GM12878 (cell line): ENCODE results near the gene AKT1. TPM values are rescaled to one million over a fixed set of nuclear protein-coding genes. Genes with fewer than 3 reads are reported as not detected.
A peak's percentile ranks its signal among the peaks of the same experiment; 100 is the strongest.

Source experiments
- ATAC-seq: fragments of 200-7000 bp; cut with Tn5 transposase; 3 replicates; pipeline ENCODE4 v1.9.1; 2020; ENCODE audit warnings: mild to moderate bottlenecking, moderate library complexity
- BruUV-seq: library from RNA; stranded (reverse); fragments of 400-500 nt; replicated peaks from 2 replicates; lab custom pipeline; 2021; lab: Mats Ljungman, UMichigan
- CTCF ChIA-PET: fragments of 300-600 bp; sonication (Branson Sonifier 250); formaldehyde crosslinking; extraction: SDS; loops from one replicate; lab custom pipeline; 2021; ENCODE audit warnings: inconsistent platforms; lab: Yijun Ruan, JAX
- POLR2A ChIA-PET: fragments of 350-600 bp; formaldehyde crosslinking; extraction: SDS; loops from one replicate; lab custom pipeline; 2021; ENCODE audit warnings: inconsistent platforms; lab: Charles Lee
- RAD21 ChIA-PET: fragments of 300-600 bp; sonication (Branson Sonifier 250); formaldehyde crosslinking; loops from one replicate; lab custom pipeline; 2023; ENCODE audit warnings: antibody characterized with exemption; ENCODE audit not compliant: unreplicated experiment; lab: Charles Lee
- SMC1A ChIA-PET: fragments of 300-600 bp; sonication (Branson Sonifier 250); formaldehyde crosslinking; loops from one replicate; lab custom pipeline; 2023; ENCODE audit not compliant: unreplicated experiment, uncharacterized antibody; lab: Charles Lee
- DNase-seq: peaks from one replicate; pipeline ENCODE4 v3.0.0-alpha.2; 2011; ENCODE audit warnings: low read depth, low spot score
- FAIRE-seq: peaks from 3 replicates; lab custom pipeline; 2011; peaks lifted over from hg19 to GRCh38; lab: Jason Lieb, UNC
- H2AFZ ChIP-seq: 2 replicates; pipeline ENCODE4 v1.6.0; 2011; ENCODE audit warnings: low read depth, low read length, control low read depth; ENCODE audit not compliant: control insufficient read depth
- H3K27ac ChIP-seq: 2 replicates; pipeline ENCODE4 v1.5.1; 2011; ENCODE audit warnings: control low read depth; ENCODE audit not compliant: control insufficient read depth, insufficient read depth
- H3K27me3 ChIP-seq, 2 experiments: replicated peaks in 1 of 2; 2 replicates each; pipeline versions ENCODE4 v1.6.0 to v1.6.1; 2011; ENCODE audit warnings: low read length in 1 of 2; ENCODE audit not compliant: control insufficient read depth in 2 of 2, insufficient read depth in 2 of 2
- H3K36me3 ChIP-seq, 2 experiments: 2 replicates each; pipeline ENCODE4 v1.5.1; 2011; ENCODE audit warnings: low read length in 1 of 2; ENCODE audit not compliant: control insufficient read depth in 2 of 2, insufficient read depth in 2 of 2
- H3K4me1 ChIP-seq: 2 replicates; pipeline ENCODE4 v1.6.1; 2011; ENCODE audit warnings: mild to moderate bottlenecking, low read length, moderate library complexity, mixed read lengths; ENCODE audit not compliant: control insufficient read depth, insufficient read depth
- H3K4me2 ChIP-seq: 2 replicates; pipeline ENCODE4 v1.6.0; 2011; ENCODE audit warnings: control low read depth; ENCODE audit not compliant: control insufficient read depth, insufficient read depth
- H3K4me3 ChIP-seq: fragments of 200-600 bp; sonication (generic); 2 replicates; pipeline ENCODE4 v1.5.1; 2016
- H3K79me2 ChIP-seq: 2 replicates; pipeline ENCODE4 v1.6.0; 2011; ENCODE audit warnings: low read length; ENCODE audit not compliant: control insufficient read depth, insufficient read depth
- H3K9ac ChIP-seq: 2 replicates; pipeline ENCODE4 v1.8.0; 2011; ENCODE audit warnings: low read length, control low read depth, mixed read lengths; ENCODE audit not compliant: control insufficient read depth, insufficient read depth
- H3K9me3 ChIP-seq: replicated peaks from 3 replicates; pipeline ENCODE4 v1.5.1; 2011; ENCODE audit warnings: mild to moderate bottlenecking, low read length; ENCODE audit not compliant: control insufficient read depth, insufficient read depth
- H4K20me1 ChIP-seq: 2 replicates; pipeline ENCODE4 v1.6.0; 2011; ENCODE audit not compliant: control insufficient read depth, insufficient read depth
- ATF3 ChIP-seq: IDR thresholded peaks from 2 replicates; pipeline ENCODE4 v1.6.1; 2011; ENCODE audit warnings: low read depth, mild to moderate bottlenecking, low read length, moderate library complexity, borderline replicate concordance; ENCODE audit errors: extremely low read depth
- E2F8 ChIP-seq: fragments of 450-650 bp; IDR thresholded peaks from 2 replicates; pipeline ENCODE4 v1.6.1; 2018; ENCODE audit warnings: mild to moderate bottlenecking, low read depth, moderate library complexity; ENCODE audit not compliant: partially characterized antibody
- E4F1 ChIP-seq: fragments of 450-650 bp; IDR thresholded peaks from 2 replicates; pipeline ENCODE4 v1.6.1; 2018; ENCODE audit warnings: borderline replicate concordance, mild to moderate bottlenecking; ENCODE audit not compliant: partially characterized antibody
- GATAD2B ChIP-seq: fragments of 450-650 bp; conservative IDR thresholded peaks from 2 replicates; pipeline ENCODE4 v1.6.1; 2017; ENCODE audit warnings: low read depth, mild to moderate bottlenecking, moderate library complexity
- JUND ChIP-seq: IDR thresholded peaks from 2 replicates; pipeline ENCODE4 v1.6.1; 2012; ENCODE audit warnings: low read depth, mild to moderate bottlenecking, low read length, improper control_type of control experiment, moderate library complexity
- MXI1 ChIP-seq: fragments of 150-350 bp; IDR thresholded peaks from 2 replicates; pipeline ENCODE4 v1.6.1; 2011; ENCODE audit warnings: low read depth, mild to moderate bottlenecking, inconsistent platforms, low read length, improper control_type of control experiment
- RAD21 ChIP-seq: IDR thresholded peaks from 2 replicates; pipeline ENCODE4 v1.6.1; 2011; ENCODE audit warnings: mild to moderate bottlenecking, low read depth, low read length, moderate library complexity; ENCODE audit not compliant: insufficient read depth
- RAD51 ChIP-seq: fragments of 450-650 bp; IDR thresholded peaks from 2 replicates; pipeline ENCODE4 v1.6.1; 2016; ENCODE audit warnings: moderate library complexity, mild to moderate bottlenecking, inconsistent platforms
- RELA ChIP-seq: fragments of 450-650 bp; IDR thresholded peaks from 2 replicates; pipeline ENCODE4 v1.8.0; 2014; ENCODE audit warnings: borderline replicate concordance; ENCODE audit not compliant: partially characterized antibody
- SIN3A ChIP-seq: IDR thresholded peaks from 2 replicates; pipeline ENCODE4 v1.6.1; 2012; ENCODE audit warnings: low read depth, low read length, improper control_type of control experiment
- SMARCA5 ChIP-seq: fragments of 450-650 bp; IDR thresholded peaks from 2 replicates; pipeline ENCODE4 v1.6.1; 2017; ENCODE audit warnings: mild to moderate bottlenecking
- SP1 ChIP-seq: IDR thresholded peaks from one replicate; pipeline ENCODE4 v1.6.1; 2011; ENCODE audit warnings: low read depth, low read length
- STAT1 ChIP-seq: fragments of 450-650 bp; conservative IDR thresholded peaks from 2 replicates; pipeline ENCODE4 v1.6.1; 2014; ENCODE audit warnings: antibody characterized with exemption, mild to moderate bottlenecking
- TCF12 ChIP-seq: IDR thresholded peaks from 2 replicates; pipeline ENCODE4 v1.6.1; 2011; ENCODE audit warnings: low read depth, mild to moderate bottlenecking, low read length
- TCF3 ChIP-seq: IDR thresholded peaks from 2 replicates; pipeline ENCODE4 v1.6.1; 2012; ENCODE audit warnings: low read depth, mild to moderate bottlenecking, low read length, borderline replicate concordance; ENCODE audit not compliant: insufficient read depth
- WRNIP1 ChIP-seq: IDR thresholded peaks from 2 replicates; pipeline ENCODE4 v1.6.1; 2011; ENCODE audit warnings: low read depth, low read length, improper control_type of control experiment, borderline replicate concordance
- ZBED1 ChIP-seq: IDR thresholded peaks from 2 replicates; pipeline ENCODE4 v1.6.1; 2016; ENCODE audit warnings: borderline replicate concordance
- WGBS: methylation state at CpG from one replicate; pipeline ENCODE4 v1.1.6; 2016; ENCODE audit warnings: low lambda C conversion rate; ENCODE audit not compliant: insufficient replicate concordance, insufficient coverage; ENCODE audit errors: missing lambda C conversion rate; 5-methylcytosine and 5-hydroxymethylcytosine counted together
- in situ Hi-C: fragments of 300-500 bp; cut with MboI; formaldehyde crosslinking; loops from 9 replicates; pipeline ENCODE4 v1.14.3; 2018; ENCODE audit warnings: mixed read lengths
- intact Hi-C: fragments of 100-400 bp; cut with micrococcal nuclease; formaldehyde crosslinking; loops from one replicate; pipeline ENCODE4 v1.14.2; 2022; ENCODE audit not compliant: unreplicated experiment
- polyA plus RNA-seq, 11 experiments: library from polyadenylated mRNA; depleted of rRNA in 4 of 11; unstranded in 6 of 11; stranded (reverse) in 5 of 11; fragments of >200 nt; fragmentation: Nextera tagmentation in 4 of 11; fragmentation: Illumina TruSeq in 1 of 11; extraction: Ambion mirVana in 4 of 11; extraction: Trizol in 1 of 11; gene quantifications; 1 replicate in 1 of 11; 2 replicates in 10 of 11; pipeline versions ENCODE4 v1.2.1 to v1.2.3, GENCODE V29; 2011 to 2016; ENCODE audit warnings: inconsistent platforms in 2 of 11, missing spikeins in 2 of 11, low read depth in 1 of 11
- total RNA-seq, 4 experiments: library from RNA; depleted of rRNA in 3 of 4; stranded (reverse); fragments of >200 nt in 3 of 4; fragmentation: Illumina TruSeq in 1 of 4; extraction: Trizol in 1 of 4; gene quantifications; 2 replicates each; pipeline versions ENCODE4 v1.2.1 to v1.2.3, GENCODE V29; 2013 to 2021

Gene AKT1
- total and polyA plus RNA-seq, 10 of the 15 experiments (the other 5 are each of a cell fraction or from before 2014, with no cell fraction given) = 0.63 to 110 (median 58.9) TPM

GRCh38 chr14:104756477-104757237 lies 38.9 kb downstream of the AKT1 start (continued):
- TF ChIP-seq E2F8 (no peak), SP1 (no peak), SIN3A (no peak)

- no peaks in the 10 kb centered on the region for H3K27me3 ChIP-seq
- intact Hi-C loops (no loop called here), in situ Hi-C loops (no loop called here)
- H3K27ac ChIP-seq = no peak overlapping the region
- RAD21 ChIA-PET = no interaction called here
- ATAC-seq = no peak
- peaks cover 31% of the 10 kb centered on the region for H3K79me2 ChIP-seq
- no TSS peak for BruUV-seq
- peaks cover 2 to 18% of the 10 kb centered on the region in 2 experiments; a peak in 3 of 4 replicates for H3K36me3 ChIP-seq
- no peak for DNase-seq
- 67% methylated on average over 11 of the region's 11 CpGs for WGBS
- H3K4me2 ChIP-seq = peak overlapping the region; percentile 44
- SMC1A ChIA-PET = no interaction called here
- H3K9ac ChIP-seq = no peak overlapping the region
- H3K4me3 ChIP-seq = no peak overlapping the region
- CTCF ChIA-PET = no interaction called here
- H4K20me1 ChIP-seq = no peaks in the 10 kb centered on the region
- POLR2A ChIA-PET = no interaction called here
- H3K4me1 ChIP-seq = peaks cover 17% of the 10 kb centered on the region
- no peak overlapping the region for H2AFZ ChIP-seq
- no peak for FAIRE-seq
- H3K9me3 ChIP-seq = no peaks in the 10 kb centered on the region; the same call in 2 of the 3 replicates
- TF ChIP-seq ZBED1 (no peak), E4F1 (no peak), SMARCA5 (no peak), TCF12 (no peak), TCF3 (no peak), RAD21 (no peak), STAT1 (no peak), GATAD2B (no peak), RAD51 (no peak), JUND (no peak), MXI1 (no peak), ATF3 (no peak), WRNIP1 (no peak), RELA (no peak)
Measured at GRCh38 chr14:104755621-104756020, 39.9 kb downstream of the AKT1 start.
